Fibroblast of lung (primary cell): ENCODE measurements around the gene RPL10A. TPM values are rescaled to one million over a fixed set of nuclear protein-coding genes. Genes with fewer than 3 reads are reported as not detected.

ENCODE experiments used
- DNase-seq, 2 donors: peaks; one replicate each; pipeline versions ENCODE4 v3.0.0 to v3.0.0-alpha.2; 2010; ENCODE audit warnings: low read depth in 2 of 2
- H2AFZ ChIP-seq: 2 replicates; pipeline ENCODE4 v1.5.1; 2012; ENCODE audit warnings: low read length, control low read depth, inconsistent platforms
- H3K27ac ChIP-seq: 2 replicates; pipeline ENCODE4 v1.5.1; 2011; ENCODE audit warnings: low read length, control low read depth; ENCODE audit not compliant: insufficient read depth
- H3K27me3 ChIP-seq: 2 replicates; pipeline ENCODE4 v1.5.1; 2011; ENCODE audit warnings: mild to moderate bottlenecking, low read length; ENCODE audit not compliant: control insufficient read depth, insufficient read depth
- H3K36me3 ChIP-seq: 2 replicates; pipeline ENCODE4 v1.5.1; 2011; ENCODE audit warnings: low read length; ENCODE audit not compliant: control insufficient read depth, insufficient read depth
- H3K4me1 ChIP-seq: 2 replicates; pipeline ENCODE4 v1.5.1; 2011; ENCODE audit warnings: low read length; ENCODE audit not compliant: control insufficient read depth, insufficient read depth; ENCODE audit errors: extremely low read depth
- H3K4me2 ChIP-seq: 2 replicates; pipeline ENCODE4 v1.5.1; 2011; ENCODE audit warnings: low read length, control low read depth; ENCODE audit not compliant: insufficient read depth; ENCODE audit errors: extremely low read depth
- H3K4me3 ChIP-seq, 4 experiments: fragments of 200-600 bp in 1 of 4; sonication (generic) in 1 of 4; replicated peaks in 1 of 4; 2 replicates each; pipeline ENCODE4 v1.5.1; 2011 to 2016; ENCODE audit warnings: low read length in 4 of 4, low read depth in 3 of 4, mild to moderate bottlenecking in 3 of 4, control low read depth in 2 of 4, inconsistent platforms in 1 of 4, mixed read lengths in 1 of 4; ENCODE audit not compliant: insufficient read depth in 1 of 4; ENCODE audit errors: control extremely low read depth in 1 of 4
- H3K79me2 ChIP-seq: 2 replicates; pipeline ENCODE4 v1.5.1; 2012; ENCODE audit warnings: mild to moderate bottlenecking, low read length, inconsistent platforms; ENCODE audit not compliant: control insufficient read depth, insufficient read depth
- H3K9ac ChIP-seq: 2 replicates; pipeline ENCODE4 v1.5.1; 2011; ENCODE audit warnings: mild to moderate bottlenecking, low read length, control low read depth; ENCODE audit not compliant: insufficient read depth
- H3K9me3 ChIP-seq: 2 replicates; pipeline ENCODE4 v1.5.1; 2012; ENCODE audit warnings: low read depth, low read length; ENCODE audit not compliant: control insufficient read depth, insufficient read depth
- H4K20me1 ChIP-seq: 2 replicates; pipeline ENCODE4 v1.5.1; 2011; ENCODE audit warnings: low read length; ENCODE audit not compliant: control insufficient read depth, insufficient read depth; ENCODE audit errors: extremely low read depth
- CTCF ChIP-seq, 2 donors: IDR thresholded peaks in 1 of 2; conservative IDR thresholded peaks in 1 of 2; 1 replicate in 1 of 2; 2 replicates in 1 of 2; pipeline ENCODE4 v1.5.1; 2011 to 2012; ENCODE audit warnings: low read length in 2 of 2, control low read depth in 1 of 2, inconsistent platforms in 1 of 2, low read depth in 1 of 2, mild to moderate bottlenecking in 1 of 2
- EZH2 ChIP-seq: IDR thresholded peaks from 2 replicates; pipeline ENCODE4 v1.5.1; 2012; ENCODE audit warnings: low read length, control low read depth, mild to moderate bottlenecking; ENCODE audit errors: missing control alignments
- polyA plus RNA-seq, 2 donors: library from polyadenylated mRNA; depleted of rRNA in 1 of 2; stranded (reverse) in 1 of 2; unstranded in 1 of 2; fragments of >200 nt; gene quantifications; 2 replicates each; pipeline ENCODE4 v1.2.1, GENCODE V29; 2011 to 2012; ENCODE audit warnings: missing spikeins in 1 of 2
- total RNA-seq: library from RNA; depleted of rRNA; stranded (reverse); fragments of >200 nt; gene quantifications from 2 replicates; pipeline ENCODE4 v1.2.1, GENCODE V29; 2014

RPL10A gene
- total and polyA plus RNA-seq, 2 donors (not counting 1 experiment from before 2014, with no cell fraction given), result 1,754 to 1,911 TPM

- DNase-seq, result no peak
- H3K9ac ChIP-seq, result no peak overlapping the region
- peaks cover 16% of the 10 kb centered on the region for H3K79me2 ChIP-seq
- H3K4me2 ChIP-seq, result no peak overlapping the region
- peaks cover 28% of the 10 kb centered on the region for H3K4me1 ChIP-seq
- no peaks in the 10 kb centered on the region for H3K9me3 ChIP-seq
- H3K27ac ChIP-seq, result no peak overlapping the region
- H3K36me3 ChIP-seq, result peaks cover 18% of the 10 kb centered on the region
- no peaks in the 10 kb centered on the region for H4K20me1 ChIP-seq
- H3K27me3 ChIP-seq, result no peaks in the 10 kb centered on the region
- TF ChIP-seq EZH2 (no peak), CTCF (conservative IDR thresholded peaks at IDR 0.05 in 1 of 2, IDR thresholded peaks at IDR 0.05 in 1 of 2; ENCODE audit: low read depth in 1 of 2, low read length in 2 of 2) (no peak)
- no peak overlapping the region for H3K4me3 ChIP-seq
- no peak overlapping the region for H2AFZ ChIP-seq
Observed at GRCh38 chr6:35483062-35483461, 14.9 kb downstream of the RPL10A start.

DNA sequence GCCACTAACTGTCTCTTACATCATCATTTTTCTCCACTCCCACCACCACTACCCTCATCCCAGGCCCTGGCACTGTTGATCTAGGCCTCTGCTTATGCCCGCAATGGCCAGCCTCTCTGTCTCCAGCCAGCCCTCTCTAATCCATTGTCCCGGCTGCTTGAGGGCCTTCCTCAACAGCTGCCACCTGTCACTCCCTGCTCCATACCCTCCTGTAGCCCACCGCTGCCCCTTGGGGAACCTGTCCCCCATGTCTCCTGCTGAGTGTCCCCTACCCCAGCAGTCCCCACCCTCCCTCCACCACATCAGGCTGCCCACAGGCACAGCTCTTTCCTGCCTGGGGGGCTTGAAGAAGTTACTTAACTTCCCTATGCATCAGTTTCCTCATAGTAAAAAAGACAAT is 15.3 kb downstream of the RPL10A start:
- Histone ChIP-seq H3K36me3 (peaks cover 15% of the 10 kb centered on the region), H4K20me1 (no peaks in the 10 kb centered on the region)
- no peak for TF ChIP-seq CTCF (conservative IDR thresholded peaks at IDR 0.05 in 1 of 2, IDR thresholded peaks at IDR 0.05 in 1 of 2; ENCODE audit: low read depth in 1 of 2, low read length in 2 of 2)
- TF ChIP-seq EZH2, result no peak

DNA sequence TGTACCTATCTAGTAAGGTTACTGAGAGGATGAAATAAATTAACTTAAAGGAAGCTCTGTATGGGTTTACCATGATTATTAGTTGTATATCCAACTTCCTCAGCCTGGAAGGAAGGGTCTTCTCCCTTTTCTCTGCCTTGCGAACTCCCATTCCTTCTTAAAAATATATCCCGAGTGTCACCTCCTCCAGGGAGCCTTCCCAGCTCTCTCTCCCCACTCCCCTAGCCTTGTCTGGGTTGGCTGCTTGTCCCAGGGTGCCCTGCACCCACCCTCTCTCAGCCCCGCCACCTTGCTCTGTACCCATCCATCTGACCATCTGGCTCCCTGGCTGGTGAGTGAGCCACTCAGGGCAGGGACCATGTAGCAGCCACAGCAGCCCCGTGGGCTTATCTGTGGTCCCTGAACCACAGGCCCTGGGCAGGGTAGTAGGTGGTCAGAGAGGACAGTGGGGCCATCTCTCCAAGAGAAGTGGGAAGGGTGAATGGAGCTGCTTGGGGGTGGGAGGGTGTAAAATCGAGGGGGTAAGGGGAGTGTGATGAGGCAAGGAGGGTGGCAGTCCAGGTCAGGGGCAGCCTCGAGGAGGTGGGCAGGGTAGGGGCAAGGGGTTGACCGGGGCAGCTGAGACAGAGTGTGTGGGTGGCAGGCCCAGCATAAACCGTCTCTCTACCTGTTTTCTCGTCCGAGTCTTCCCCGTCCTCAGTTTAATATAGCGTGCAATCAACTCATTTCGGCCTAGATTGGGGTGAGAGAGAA is 15.9 kb downstream of the RPL10A start:
- H3K9ac ChIP-seq, result no peak overlapping the region
- peaks cover 31% of the 10 kb centered on the region for H3K4me1 ChIP-seq
- H3K4me3 ChIP-seq, result no peak overlapping the region
- H3K27me3 ChIP-seq, result no peaks in the 10 kb centered on the region
- H3K36me3 ChIP-seq, result peaks cover 14% of the 10 kb centered on the region
- H4K20me1 ChIP-seq, result no peaks in the 10 kb centered on the region
- no peak overlapping the region for H2AFZ ChIP-seq
- no peak for DNase-seq
- no peak overlapping the region for H3K4me2 ChIP-seq
- H3K79me2 ChIP-seq, result peaks cover 20% of the 10 kb centered on the region
- TF ChIP-seq EZH2 (no peak), CTCF (conservative IDR thresholded peaks at IDR 0.05 in 1 of 2, IDR thresholded peaks at IDR 0.05 in 1 of 2; ENCODE audit: low read depth in 1 of 2, low read length in 2 of 2) (no peak)
- H3K27ac ChIP-seq, result no peak overlapping the region
- no peaks in the 10 kb centered on the region for H3K9me3 ChIP-seq

More for the DNA sequence above, 15.3 kb downstream of the RPL10A start:
- peaks cover 31% of the 10 kb centered on the region for H3K4me1 ChIP-seq
- H3K4me2 ChIP-seq, result no peak overlapping the region
- H3K27me3 ChIP-seq, result no peaks in the 10 kb centered on the region
- no peak overlapping the region for H3K27ac ChIP-seq
- no peak overlapping the region for H3K4me3 ChIP-seq
- no peaks in the 10 kb centered on the region for H3K9me3 ChIP-seq
- DNase-seq, result no peak
- H2AFZ ChIP-seq, result no peak overlapping the region
- peaks cover 19% of the 10 kb centered on the region for H3K79me2 ChIP-seq
- H3K9ac ChIP-seq, result no peak overlapping the region
